HuH-7 (cell line): ENCODE data around the gene ARHGDIA.

ENCODE experiments used
- DNase-seq: peaks from one replicate; pipeline ENCODE4 v3.0.0; 2011; ENCODE audit warnings: low spot score

The ARHGDIA gene

GRCh38 chr17:81863833-81864768 lies 7.0 kb downstream of the ARHGDIA start:
- no peak for DNase-seq

DNA sequence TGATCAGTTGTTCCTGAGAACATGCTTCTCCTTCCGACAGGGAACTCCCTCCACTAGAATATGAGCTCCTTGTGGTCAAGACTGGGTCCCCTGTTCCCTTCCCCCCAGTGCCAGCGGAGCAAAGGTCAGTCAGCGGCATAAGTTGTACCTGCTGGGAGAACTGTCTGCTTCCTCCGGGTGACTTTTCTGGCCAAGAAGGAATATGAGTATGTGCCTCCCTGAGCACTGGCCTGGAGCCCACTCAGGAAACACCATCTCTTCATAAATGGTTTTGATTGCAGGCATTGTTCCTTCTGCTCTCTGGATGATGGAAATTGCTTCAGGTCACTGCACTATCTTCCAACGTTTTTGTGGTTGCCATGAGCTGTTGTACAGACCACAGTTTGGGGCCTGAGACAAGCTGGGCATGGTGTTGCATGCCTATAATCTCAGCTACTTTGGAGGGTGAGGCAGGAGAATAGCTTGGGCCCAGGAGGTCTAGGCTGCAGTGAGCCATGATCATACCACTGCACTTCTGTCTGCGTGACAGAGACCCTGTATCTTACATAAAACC lies 7.9 kb downstream of the ARHGDIA start:
- DNase-seq: no peak

- peak; percentile 100 for DNase-seq
These were observed 10.2 kb downstream of the ARHGDIA start for GRCh38 chr17:81860756-81861568.

DNA sequence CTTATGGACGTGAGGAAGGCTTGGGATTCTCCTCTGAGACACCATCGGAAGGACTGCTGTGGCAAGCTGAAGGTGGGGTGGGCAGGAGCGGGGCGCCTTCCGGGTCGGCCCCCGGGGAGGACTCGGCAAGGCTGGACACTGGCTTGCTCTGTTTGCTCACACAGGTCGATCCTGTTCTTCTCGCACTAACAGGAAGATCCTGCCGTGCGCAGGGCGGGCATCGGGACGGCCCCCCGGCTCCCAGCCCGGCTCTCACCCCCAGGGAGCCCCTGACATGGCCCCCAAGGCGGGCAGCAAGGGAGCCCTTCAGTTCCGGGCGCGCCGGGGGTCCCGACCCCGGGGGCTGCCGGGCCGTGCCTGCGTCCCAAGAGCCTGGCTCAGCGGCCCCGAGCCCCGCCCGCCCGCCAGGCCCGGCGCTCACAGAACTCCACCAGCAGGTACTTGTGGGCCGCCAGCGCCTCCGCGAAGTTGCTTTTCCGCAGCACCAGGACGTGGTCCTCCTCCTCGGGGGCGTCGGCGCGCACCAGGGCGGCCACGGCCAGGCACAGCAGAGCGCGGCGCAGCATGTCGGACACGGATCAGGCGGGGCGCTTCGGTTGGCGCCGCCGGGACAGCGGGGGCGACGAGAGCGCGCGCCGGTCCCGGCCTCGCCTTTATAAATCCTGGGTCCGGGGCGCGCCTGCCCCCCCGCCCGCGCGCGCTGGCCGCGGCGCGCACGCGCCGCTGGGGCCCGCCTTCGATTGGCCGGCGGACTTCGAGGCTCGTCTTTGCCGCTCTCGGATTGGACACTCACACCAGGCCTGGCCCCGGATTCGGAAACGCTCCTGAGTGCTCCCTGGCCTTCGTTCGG lies 11.0 kb downstream of the ARHGDIA start, which contains the start of gene P4HB:
TSS of gene P4HB (minus strand) at position 630 of the 850 bp plus-strand sequence. CDS start at position 566, 64 bp downstream.
- DNase-seq: no peak

- peak; percentile 24 for DNase-seq
These were observed 11.9 kb downstream of the ARHGDIA start for GRCh38 chr17:81858967-81859905.

- DNase-seq: no peak
These were observed 12.8 kb downstream of the ARHGDIA start for GRCh38 chr17:81858170-81858966.

GRCh38 chr17:81854974-81855774 lies 16.0 kb downstream of the ARHGDIA start:
- no peak for DNase-seq

- no peak for DNase-seq
These were observed 18.9 kb downstream of the ARHGDIA start for GRCh38 chr17:81852237-81852636.

DNA sequence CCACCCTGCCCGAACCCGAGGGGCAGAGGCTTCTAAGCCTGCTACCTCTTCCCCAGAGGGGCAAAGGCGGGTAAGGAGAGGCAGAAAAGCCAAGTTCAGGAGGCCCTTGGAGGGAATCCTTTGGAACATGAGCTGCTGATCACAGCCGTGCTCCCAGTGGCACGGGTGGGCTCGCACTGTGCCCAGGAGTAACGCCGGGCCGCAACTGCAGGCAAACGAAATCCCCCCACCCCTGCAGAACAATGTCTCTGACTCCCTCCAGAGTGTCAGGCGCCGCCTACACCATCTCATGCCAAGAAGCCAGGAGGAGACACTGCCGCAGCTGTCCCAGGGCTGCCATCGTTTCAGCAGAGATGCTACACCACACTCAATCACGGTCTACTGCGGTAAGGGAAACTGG lies 19.7 kb downstream of the ARHGDIA start:
- no peak for DNase-seq

GRCh38 chr17:81849457-81849856 lies 21.7 kb downstream of the ARHGDIA start:
- no peak for DNase-seq

DNA sequence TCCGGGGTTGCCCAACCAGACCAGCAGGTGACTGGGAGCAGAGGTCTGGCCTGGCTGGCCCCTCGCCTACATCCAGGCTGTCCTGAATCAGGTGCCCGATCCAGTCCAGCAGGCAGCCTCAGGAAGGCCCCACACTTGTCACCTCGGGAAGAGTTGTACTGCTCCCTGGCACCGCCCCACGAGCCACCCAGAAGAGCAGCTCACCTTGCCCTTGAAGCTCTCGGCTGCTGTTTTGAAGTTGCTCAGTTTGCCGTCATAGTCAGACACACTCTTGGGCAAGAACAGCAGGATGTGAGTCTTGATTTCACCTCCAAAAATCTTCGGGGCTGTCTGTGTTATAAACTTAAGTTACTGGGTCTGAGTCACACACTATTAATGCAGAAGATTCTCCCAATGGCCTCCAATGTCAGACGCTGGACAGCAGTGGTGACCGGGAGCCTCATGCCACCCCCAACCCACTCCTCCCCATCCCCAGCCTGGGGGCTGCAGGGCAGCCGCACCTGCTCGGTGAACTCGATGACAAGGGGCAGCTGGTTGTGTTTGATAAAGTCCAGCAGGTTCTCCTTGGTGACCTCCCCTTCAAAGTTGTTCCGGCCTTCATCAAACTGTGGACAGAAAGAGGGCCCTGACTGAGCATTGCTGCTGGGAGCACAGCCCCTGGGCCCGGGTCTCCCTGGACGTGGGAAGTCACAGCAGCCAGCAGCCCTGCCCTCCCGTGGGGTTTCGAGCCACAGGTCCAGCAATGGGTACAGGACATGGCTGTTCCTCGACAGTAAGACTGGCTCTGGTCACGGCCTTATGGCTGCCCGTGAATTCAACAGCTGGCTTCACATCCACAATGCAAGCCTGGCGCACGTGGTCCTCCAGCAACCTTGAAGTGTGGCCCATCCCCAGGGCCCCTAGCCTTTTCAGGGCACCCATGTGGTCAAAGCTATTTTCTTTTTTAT lies 24.1 kb downstream of the ARHGDIA start:
- DNase-seq: no peak

DNA sequence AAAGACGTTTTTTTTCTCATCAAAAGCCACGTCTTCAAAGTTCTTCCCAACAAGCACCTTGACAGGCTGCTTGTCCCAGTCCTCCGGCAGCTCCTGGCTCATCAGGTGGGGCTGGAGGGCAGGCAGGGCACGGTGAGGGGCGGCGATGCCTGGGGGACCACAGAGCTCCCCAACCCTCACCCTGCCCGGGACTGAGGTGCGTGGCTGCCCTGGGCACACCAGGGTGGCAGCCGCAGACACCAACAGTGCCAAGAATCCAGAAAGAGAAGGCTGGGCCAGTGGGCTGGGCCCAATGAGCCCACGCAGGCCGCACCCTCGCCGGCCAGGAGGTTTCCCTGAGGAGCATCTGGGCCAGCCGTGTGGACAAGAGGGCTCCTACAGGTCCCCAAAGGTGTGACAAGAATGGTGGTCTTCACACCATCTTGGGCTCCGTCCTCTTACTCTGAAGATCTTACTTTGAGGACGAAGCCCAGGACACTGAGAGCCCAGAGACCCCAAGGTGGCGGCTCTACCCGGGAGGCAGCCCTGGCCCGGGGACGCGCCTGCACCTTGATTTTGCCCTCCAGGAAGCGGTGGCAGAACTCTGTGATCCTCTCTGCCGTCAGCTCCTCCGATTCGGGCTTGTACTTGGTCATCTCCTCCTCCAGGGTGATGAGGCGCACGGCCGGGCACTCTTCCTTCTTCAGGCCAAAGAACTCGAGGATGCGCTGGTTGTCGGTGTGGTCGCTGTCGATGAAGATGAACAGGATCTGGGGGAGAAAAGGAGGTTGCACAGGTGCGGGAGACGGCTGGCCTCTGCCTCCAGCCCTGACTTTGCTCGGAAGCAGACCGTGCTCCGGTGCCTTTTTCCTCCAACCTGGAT lies 25.0 kb downstream of the ARHGDIA start:
- no peak for DNase-seq

DNA sequence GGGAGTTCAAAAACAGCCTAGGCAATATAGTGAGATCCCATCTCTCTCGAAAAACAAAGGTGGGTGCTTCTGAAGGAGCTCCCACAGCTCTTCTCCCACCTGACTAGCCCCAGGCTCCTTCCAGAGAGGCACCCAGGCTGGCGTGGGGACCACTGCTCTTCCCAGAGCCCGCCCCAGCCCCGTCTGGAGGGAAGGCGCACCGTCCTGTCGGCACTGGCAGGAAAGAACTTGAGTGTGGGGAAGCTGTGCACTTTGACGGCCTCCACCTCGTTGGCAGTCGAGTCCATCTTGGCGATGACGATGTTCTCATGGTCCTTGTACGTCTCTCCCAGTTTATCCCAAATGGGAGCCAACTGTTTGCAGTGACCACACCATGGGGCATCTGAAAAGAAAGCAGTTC lies 25.8 kb downstream of the ARHGDIA start:
- DNase-seq: no peak

GRCh38 chr17:81844887-81845286 lies 26.2 kb downstream of the ARHGDIA start:
- DNase-seq: no peak

DNA sequence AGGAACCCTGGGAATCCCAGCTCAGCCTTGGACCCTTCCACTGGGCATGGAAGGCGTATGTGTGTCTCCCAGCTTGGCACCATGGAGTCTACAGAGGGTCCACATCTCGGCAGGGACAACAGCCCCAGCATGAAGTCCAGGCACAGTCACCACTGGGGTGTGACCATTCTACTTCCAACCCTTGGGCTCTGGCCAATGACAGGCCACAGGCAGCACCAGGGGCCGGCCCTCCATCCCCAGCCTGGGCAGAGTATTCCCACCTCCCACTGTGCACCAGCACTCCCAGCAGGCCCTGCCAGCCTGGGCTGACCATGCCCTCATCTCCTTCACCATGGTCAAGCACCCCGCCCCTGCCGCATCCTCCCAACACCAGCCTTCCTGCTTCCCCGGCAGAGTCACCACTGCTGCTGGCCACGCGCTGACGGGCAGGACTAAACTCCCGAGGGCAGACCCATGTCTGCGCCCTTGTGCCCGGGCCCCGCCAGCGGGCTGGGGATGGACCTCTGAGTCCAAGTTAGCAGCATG lies 26.7 kb downstream of the ARHGDIA start:
- no peak for DNase-seq

DNA sequence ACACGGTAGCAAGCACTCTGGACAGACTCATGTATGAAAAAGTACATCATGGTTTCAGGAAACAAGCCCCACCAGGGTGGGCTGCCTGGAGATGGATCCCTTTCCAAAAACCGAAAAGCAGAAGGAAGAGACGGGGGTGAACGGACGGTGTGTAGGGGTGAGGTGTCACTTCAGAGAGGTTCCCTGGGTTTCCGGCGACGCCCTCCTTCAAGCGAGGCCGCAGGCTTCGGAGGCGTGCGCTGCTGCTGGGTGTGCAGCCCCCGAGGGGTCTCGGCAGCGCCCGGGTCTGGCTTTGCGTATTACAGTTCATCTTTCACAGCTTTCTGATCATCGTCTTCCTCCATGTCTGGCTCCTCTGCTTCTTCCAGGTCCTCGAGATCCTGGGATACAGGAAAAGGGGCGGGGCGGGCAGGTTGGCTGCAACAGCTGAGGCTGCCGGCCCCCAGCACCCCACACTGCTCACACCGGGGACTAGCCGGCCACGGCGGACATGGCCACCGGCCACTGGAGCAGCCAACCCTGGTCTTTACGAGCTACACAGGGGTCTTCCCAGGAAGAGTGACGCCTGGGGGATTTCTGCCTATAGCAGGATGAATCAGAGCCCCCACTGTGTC lies 27.3 kb downstream of the ARHGDIA start:
- no peak for DNase-seq
